HEK293T (cell line): Measurements from ENCODE around the gene RASAL3.

Experiments
- ARNT ChIP-seq: fragments of 450-650 bp; IDR thresholded peaks from 2 replicates; pipeline ENCODE4 v1.6.1; 2017; ENCODE audit warnings: mild to moderate bottlenecking
- BHLHE40 ChIP-seq: fragments of 450-650 bp; IDR thresholded peaks from 2 replicates; pipeline ENCODE4 v1.6.1; 2016; ENCODE audit warnings: mild to moderate bottlenecking, moderate library complexity, borderline replicate concordance
- CTBP1 ChIP-seq: fragments of 450-650 bp; IDR thresholded peaks from 2 replicates; pipeline ENCODE4 v1.6.1; 2016; ENCODE audit warnings: borderline replicate concordance
- ELF4 ChIP-seq: fragments of 450-650 bp; IDR thresholded peaks from 2 replicates; pipeline ENCODE4 v1.6.1; 2017; ENCODE audit warnings: antibody characterized with exemption
- FOXA1 ChIP-seq: fragments of 450-650 bp; IDR thresholded peaks from 2 replicates; pipeline ENCODE4 v1.6.1; 2016; ENCODE audit warnings: mild to moderate bottlenecking
- FOXK2 ChIP-seq: fragments of 450-650 bp; IDR thresholded peaks from 2 replicates; pipeline ENCODE4 v1.6.1; 2016; ENCODE audit warnings: mild to moderate bottlenecking
- FOXM1 ChIP-seq: fragments of 450-650 bp; IDR thresholded peaks from 2 replicates; pipeline ENCODE4 v1.6.1; 2017; ENCODE audit warnings: mild to moderate bottlenecking, borderline replicate concordance
- HDGF ChIP-seq: fragments of 450-650 bp; IDR thresholded peaks from 2 replicates; pipeline ENCODE4 v1.6.1; 2017; ENCODE audit warnings: antibody characterized with exemption, borderline replicate concordance
- L3MBTL2 ChIP-seq: fragments of 450-650 bp; conservative IDR thresholded peaks from 2 replicates; pipeline ENCODE4 v1.6.1; 2016; ENCODE audit warnings: mild to moderate bottlenecking
- NFRKB ChIP-seq: fragments of 450-650 bp; IDR thresholded peaks from 2 replicates; pipeline ENCODE4 v1.6.1; 2016; ENCODE audit warnings: mild to moderate bottlenecking, moderate library complexity
- PKNOX1 ChIP-seq: fragments of 450-650 bp; IDR thresholded peaks from 2 replicates; pipeline ENCODE4 v1.6.1; 2016
- SP1 ChIP-seq: fragments of 450-650 bp; IDR thresholded peaks from 2 replicates; pipeline ENCODE4 v1.6.1; 2017
- SUZ12 ChIP-seq: fragments of 450-650 bp; IDR thresholded peaks from 2 replicates; pipeline ENCODE4 v1.6.1; 2016; ENCODE audit warnings: mild to moderate bottlenecking
- TARDBP ChIP-seq: fragments of 450-650 bp; IDR thresholded peaks from 2 replicates; pipeline ENCODE4 v1.6.1; 2016

GRCh38 chr19:15455996-15456395 is 8.3 kb downstream of the RASAL3 start:
- TF ChIP-seq SUZ12 (no peak), FOXK2 (no peak), FOXM1 (no peak), PKNOX1 (no peak), SP1 (no peak), ARNT (no peak), BHLHE40 (no peak), NFRKB (no peak), FOXA1 (no peak), CTBP1 (no peak), ELF4 (no peak), HDGF (no peak), L3MBTL2 (no peak), TARDBP (no peak)
